ENCODE data around the gene IPO5.

The IPO5 gene

GRCh38 chr13:97953376-97953970 lies at the start of gene IPO5:
TSS of gene IPO5 (plus strand) at chr13:97953675. CDS start at chr13:97976697, 23,022 bp downstream.
- no peak for DNase-seq (ENCODE audit: low read depth)

GRCh38 chr13:97904059-97904458 lies 49.4 kb upstream of the IPO5 start:
- DNase-seq (ENCODE audit: low read depth): no peak

- no peak for DNase-seq (ENCODE audit: low read depth)
Observed at GRCh38 chr13:97905517-97905916, 48.0 kb upstream of the IPO5 start.

GRCh38 chr13:97911311-97912138 lies 42.0 kb upstream of the IPO5 start:
- DNase-seq (ENCODE audit: low read depth): no peak

- DNase-seq (ENCODE audit: low read depth): no peak
Observed at GRCh38 chr13:97912139-97912535, 41.3 kb upstream of the IPO5 start.

- no peak for DNase-seq (ENCODE audit: low read depth)
Observed at GRCh38 chr13:97913206-97913605, 40.3 kb upstream of the IPO5 start.

- no peak for DNase-seq (ENCODE audit: low read depth)
Observed at GRCh38 chr13:97914540-97914939, 38.9 kb upstream of the IPO5 start.

- no peak for DNase-seq (ENCODE audit: low read depth)
Observed at GRCh38 chr13:97921176-97921816, 32.2 kb upstream of the IPO5 start.

- DNase-seq (ENCODE audit: low read depth): no peak
Observed at GRCh38 chr13:97928301-97928700, 25.2 kb upstream of the IPO5 start.

GRCh38 chr13:97932036-97932435 lies 21.4 kb upstream of the IPO5 start:
- DNase-seq (ENCODE audit: low read depth): no peak

GRCh38 chr13:97932647-97933046 lies 20.8 kb upstream of the IPO5 start:
- no peak for DNase-seq (ENCODE audit: low read depth)

- DNase-seq (ENCODE audit: low read depth): no peak
Observed at GRCh38 chr13:97933776-97934175, 19.7 kb upstream of the IPO5 start.

- no peak for DNase-seq (ENCODE audit: low read depth)
Observed at GRCh38 chr13:97934590-97934989, 18.9 kb upstream of the IPO5 start.

GRCh38 chr13:97935071-97935470 lies 18.4 kb upstream of the IPO5 start:
- DNase-seq (ENCODE audit: low read depth): no peak

GRCh38 chr13:97936036-97936435 lies 17.4 kb upstream of the IPO5 start:
- no peak for DNase-seq (ENCODE audit: low read depth)

- no peak for DNase-seq (ENCODE audit: low read depth)
Observed at GRCh38 chr13:97938706-97939475, 14.6 kb upstream of the IPO5 start.

GRCh38 chr13:97944396-97945029 lies 9.0 kb upstream of the IPO5 start:
- no peak for DNase-seq (ENCODE audit: low read depth)

GRCh38 chr13:97945342-97945741 lies 8.1 kb upstream of the IPO5 start:
- no peak for DNase-seq (ENCODE audit: low read depth)

GRCh38 chr13:97945792-97946419 lies 7.6 kb upstream of the IPO5 start:
- DNase-seq (ENCODE audit: low read depth): no peak

GRCh38 chr13:97946951-97947588 lies 6.4 kb upstream of the IPO5 start:
- DNase-seq (ENCODE audit: low read depth): no peak

GRCh38 chr13:97948041-97948440 lies 5.4 kb upstream of the IPO5 start:
- DNase-seq (ENCODE audit: low read depth): no peak

All from stimulated activated CD8-positive, alpha-beta memory T cell treated with anti-CD3 and anti-CD28 coated beads, Interleukin-15, amount 100 ng/mL, for 1 hour (primary cell).